Prostate gland (tissue), 2 donors: Measurements from ENCODE around the gene PHLDA3. TPM values are rescaled to one million over a fixed set of nuclear protein-coding genes. Genes with fewer than 3 reads are reported as not detected.

Source experiments
- DNase-seq: peaks from one replicate; pipeline ENCODE4 v3.0.0-alpha.2; 2019; ENCODE audit warnings: low spot score
- H3K27ac ChIP-seq, 2 donors: fragments of 200-600 bp; sonication (generic); 2 replicates each; pipeline ENCODE4 v1.5.1; 2017 to 2019
- H3K27me3 ChIP-seq: fragments of 200-600 bp; sonication (generic); replicated peaks from 2 replicates; pipeline ENCODE4 v1.5.1; 2019; ENCODE audit not compliant: insufficient read depth
- H3K36me3 ChIP-seq, 2 donors: fragments of 200-600 bp; sonication (generic); 1 replicate in 1 of 2; 2 replicates in 1 of 2; pipeline versions ENCODE4 v1.5.1 to v1.8.1; 2017 to 2019
- H3K4me1 ChIP-seq: fragments of 200-600 bp; sonication (generic); replicated peaks from 2 replicates; pipeline ENCODE4 v1.5.1; 2019
- H3K4me3 ChIP-seq, 2 donors: fragments of 200-600 bp; sonication (generic); 2 replicates each; pipeline ENCODE4 v1.5.1; 2017 to 2019
- H3K9me3 ChIP-seq: fragments of 200-600 bp; sonication (generic); 2 replicates; pipeline ENCODE4 v1.5.1; 2017
- POLR2A ChIP-seq: fragments of 450-650 bp; IDR thresholded peaks from one replicate; pipeline ENCODE4 v1.6.1; 2016; ENCODE audit warnings: antibody characterized with exemption, mild to moderate bottlenecking
- POLR2AphosphoS5 ChIP-seq: sonication (generic); formaldehyde crosslinking; IDR thresholded peaks from one replicate; pipeline ENCODE4 v1.6.1; 2017; ENCODE audit warnings: antibody characterized with exemption
- WGBS: methylation state at CpG from one replicate; pipeline ENCODE4 v1.1.5; 2018; 5-methylcytosine and 5-hydroxymethylcytosine counted together
- intact Hi-C: fragments of 100-400 bp; cut with DNase I; formaldehyde crosslinking; loops from one replicate; pipeline ENCODE4 v1.14.2; 2022
- total RNA-seq, 2 donors: library from RNA; depleted of rRNA; stranded (reverse); fragments of >200 nt; gene quantifications; one replicate each; pipeline ENCODE4 v1.1.0, GENCODE V29; 2016
- TF ChIP-seq, protein P1 (sequence below), 4 experiments: fragments of 200-600 bp in 2 of 4; fragments of 450-650 bp in 2 of 4; sonication (generic) in 2 of 4; IDR thresholded peaks; 1 replicate in 3 of 4; 2 replicates in 1 of 4; pipeline ENCODE4 v1.5.1; 2016 to 2019; ENCODE audit warnings: antibody characterized with exemption in 4 of 4, mild to moderate bottlenecking in 2 of 4, moderate library complexity in 2 of 4

The PHLDA3 gene
- total RNA-seq, 2 donors from 2014 or later: 49.7 to 73.9 TPM

DNA sequence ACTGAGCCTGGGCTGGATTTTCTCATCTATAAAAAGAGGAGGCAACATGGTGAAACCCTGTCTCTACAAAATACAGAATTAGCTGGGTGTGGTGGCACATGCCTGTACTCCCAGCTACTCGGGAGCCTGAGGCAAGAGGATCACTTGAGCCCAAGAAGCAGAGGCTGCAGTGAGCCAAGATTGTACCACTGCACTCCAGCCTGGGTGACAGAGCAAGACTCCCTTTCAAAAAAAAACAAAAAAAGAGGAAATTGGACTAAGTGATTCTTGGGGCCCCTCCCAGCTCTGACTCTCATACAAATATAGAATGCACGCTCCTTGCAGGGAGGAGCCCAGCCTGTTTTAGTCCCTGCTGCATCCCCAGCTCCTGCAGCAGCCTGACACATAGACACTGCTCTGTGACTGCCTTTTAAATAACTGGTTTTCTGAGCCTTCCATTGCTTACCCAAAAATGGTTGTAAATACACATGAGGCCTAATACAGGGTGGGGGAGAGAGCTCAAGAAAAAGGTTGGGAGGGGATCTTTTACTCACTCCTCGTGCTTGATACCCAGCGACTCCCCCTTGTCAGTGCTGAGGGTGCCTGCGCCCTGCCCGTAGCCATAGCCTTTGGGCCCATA, 20.8 kb upstream of the PHLDA3 start:
- DNase-seq: no peak
- peaks cover 5 to 6% of the 10 kb centered on the region in 2 donors for H3K36me3 ChIP-seq
- H3K4me3 ChIP-seq: no peak overlapping the region
- no peaks in the 10 kb centered on the region for H3K9me3 ChIP-seq
- H3K27ac ChIP-seq: peak overlapping the region; percentile 28 to 91
- H3K27me3 ChIP-seq: no peaks in the 10 kb centered on the region
- no peak for TF ChIP-seq POLR2AphosphoS5
- TF ChIP-seq, protein P1, sequence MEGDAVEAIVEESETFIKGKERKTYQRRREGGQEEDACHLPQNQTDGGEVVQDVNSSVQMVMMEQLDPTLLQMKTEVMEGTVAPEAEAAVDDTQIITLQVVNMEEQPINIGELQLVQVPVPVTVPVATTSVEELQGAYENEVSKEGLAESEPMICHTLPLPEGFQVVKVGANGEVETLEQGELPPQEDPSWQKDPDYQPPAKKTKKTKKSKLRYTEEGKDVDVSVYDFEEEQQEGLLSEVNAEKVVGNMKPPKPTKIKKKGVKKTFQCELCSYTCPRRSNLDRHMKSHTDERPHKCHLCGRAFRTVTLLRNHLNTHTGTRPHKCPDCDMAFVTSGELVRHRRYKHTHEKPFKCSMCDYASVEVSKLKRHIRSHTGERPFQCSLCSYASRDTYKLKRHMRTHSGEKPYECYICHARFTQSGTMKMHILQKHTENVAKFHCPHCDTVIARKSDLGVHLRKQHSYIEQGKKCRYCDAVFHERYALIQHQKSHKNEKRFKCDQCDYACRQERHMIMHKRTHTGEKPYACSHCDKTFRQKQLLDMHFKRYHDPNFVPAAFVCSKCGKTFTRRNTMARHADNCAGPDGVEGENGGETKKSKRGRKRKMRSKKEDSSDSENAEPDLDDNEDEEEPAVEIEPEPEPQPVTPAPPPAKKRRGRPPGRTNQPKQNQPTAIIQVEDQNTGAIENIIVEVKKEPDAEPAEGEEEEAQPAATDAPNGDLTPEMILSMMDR (IDR thresholded peaks at IDR 0.05): no peak
- no peak for TF ChIP-seq POLR2A
- WGBS: 75% methylated on average over 6 of the region's 6 CpGs
- intact Hi-C loops: loop anchor here (2.0 kb wide), 1 partner anchor 15 kb away; no protein-coding TSS in a partner anchor
- peaks cover 15% of the 10 kb centered on the region for H3K4me1 ChIP-seq

DNA sequence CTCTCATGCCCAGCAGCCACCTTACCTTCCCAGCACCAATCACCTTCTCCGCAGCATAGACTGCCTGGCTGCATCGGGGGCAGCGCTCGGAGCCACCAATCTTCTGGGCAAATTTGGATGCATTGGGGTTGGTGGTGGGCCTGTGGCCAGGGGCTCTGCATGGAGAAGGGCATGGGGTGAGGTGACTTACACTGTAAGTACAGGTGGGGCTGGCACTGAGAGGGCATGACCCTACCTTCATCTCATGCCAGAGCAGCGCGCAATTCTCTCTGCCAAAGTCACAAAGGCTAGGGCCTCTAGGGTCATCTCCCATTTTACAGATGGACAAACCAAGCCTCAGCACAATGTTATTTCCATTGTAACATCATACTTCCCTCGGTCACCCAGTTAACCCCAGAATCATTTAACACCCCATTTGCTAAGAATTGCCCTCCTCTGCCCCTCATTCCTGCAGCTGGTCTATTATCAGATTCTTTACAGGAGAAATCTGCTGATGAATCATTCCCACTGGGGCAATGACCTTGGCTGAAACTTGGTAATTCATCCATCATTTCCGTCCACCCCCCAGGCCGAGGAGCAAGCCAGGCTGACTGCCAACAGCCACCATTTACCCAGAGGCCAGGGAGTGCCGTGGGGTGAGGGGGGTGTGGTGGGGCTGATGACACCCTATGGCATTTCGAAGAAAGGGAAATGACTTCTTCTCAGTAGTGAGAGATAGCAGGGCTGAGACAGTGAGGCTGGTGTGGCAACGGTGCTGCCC, 20.0 kb upstream of the PHLDA3 start:
- H3K27ac ChIP-seq: peak overlapping the region; percentile 28 to 91
- no peak for DNase-seq

DNA sequence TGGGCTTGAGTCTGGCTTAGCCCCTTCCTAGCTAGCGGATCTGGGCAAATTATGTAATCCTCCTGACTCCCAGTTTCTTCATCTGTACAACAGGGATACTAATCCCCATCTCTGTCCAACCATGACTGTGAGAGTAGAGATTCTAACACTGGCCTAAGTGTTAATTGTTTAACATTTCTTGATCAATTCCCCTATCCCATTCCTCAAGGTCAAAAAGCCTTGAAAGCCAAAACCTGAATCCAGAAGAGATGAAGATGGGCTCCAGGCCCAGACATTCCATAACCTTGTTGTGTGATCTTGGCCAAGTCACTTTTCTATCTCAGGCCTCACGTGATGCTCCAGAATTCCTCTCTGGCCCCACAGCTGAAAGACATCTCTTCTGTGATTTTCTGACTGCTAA, 18.8 kb upstream of the PHLDA3 start:
- intact Hi-C loops: loop anchor here (2.0 kb wide), 1 partner anchor 17 kb away; no protein-coding TSS in a partner anchor
- 57% methylated on average over 2 of the region's 2 CpGs for WGBS
- no peaks in the 10 kb centered on the region for H3K9me3 ChIP-seq
- TF ChIP-seq POLR2A (no peak), POLR2AphosphoS5 (no peak)
- TF ChIP-seq, protein P1 (IDR thresholded peaks at IDR 0.05): no peak
- H3K4me3 ChIP-seq: no peak overlapping the region
- no peak for DNase-seq
- peak overlapping the region; percentile 28 to 91 for H3K27ac ChIP-seq
- H3K27me3 ChIP-seq: no peaks in the 10 kb centered on the region
- H3K36me3 ChIP-seq: peaks cover 5 to 18% of the 10 kb centered on the region in 2 donors
- peaks cover 2% of the 10 kb centered on the region for H3K4me1 ChIP-seq

More for the DNA sequence above, 20.0 kb upstream of the PHLDA3 start:
- Histone ChIP-seq H3K9me3 (no peaks in the 10 kb centered on the region), H3K4me1 (peaks cover 8% of the 10 kb centered on the region), H3K4me3 (no peak overlapping the region), H3K27me3 (no peaks in the 10 kb centered on the region), H3K36me3 (peaks cover 5 to 13% of the 10 kb centered on the region in 2 donors)
- intact Hi-C loops: loop anchor here (2.0 kb wide), 1 partner anchor 16 kb away; no protein-coding TSS in a partner anchor
- TF ChIP-seq, protein P1 (IDR thresholded peaks at IDR 0.05): no peak
- TF ChIP-seq POLR2A: no peak
- no peak for TF ChIP-seq POLR2AphosphoS5
- WGBS: 61% methylated on average over 12 of the region's 12 CpGs

DNA sequence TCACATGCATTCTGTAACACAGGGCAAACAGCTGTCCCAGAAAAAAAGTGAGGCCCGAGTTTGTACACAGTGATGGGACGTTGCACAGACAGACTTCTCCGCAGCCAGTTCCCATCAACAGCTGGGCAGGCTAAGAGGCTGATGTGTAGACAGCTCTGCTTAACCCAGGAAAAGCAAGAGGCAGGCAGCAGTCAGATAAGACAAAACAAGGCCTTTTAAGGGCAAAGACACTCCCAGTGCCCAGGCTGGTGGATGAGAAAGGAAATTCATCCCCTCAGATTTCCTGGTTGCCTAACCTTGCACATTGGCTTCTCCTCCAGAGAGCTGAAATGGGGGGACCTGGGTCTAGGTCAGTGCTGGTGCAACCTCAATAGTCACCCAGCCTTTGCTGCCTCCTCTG, 17.2 kb upstream of the PHLDA3 start:
- Histone ChIP-seq H3K9me3 (no peaks in the 10 kb centered on the region), H3K27me3 (no peaks in the 10 kb centered on the region), H3K36me3 (peaks cover 5 to 18% of the 10 kb centered on the region in 2 donors), H3K4me3 (no peak overlapping the region), H3K4me1 (peaks cover 2% of the 10 kb centered on the region), H3K27ac (peak overlapping the region; percentile 17 to 91)
- intact Hi-C loops: no loop called here
- WGBS: 26% methylated on average over 3 of the region's 3 CpGs
- TF ChIP-seq, protein P1 (IDR thresholded peaks at IDR 0.05): no peak
- no peak for TF ChIP-seq POLR2A
- TF ChIP-seq POLR2AphosphoS5: no peak
- no peak for DNase-seq
